GM23248 (cell line): ENCODE results near the gene PDE6B. TPM values are rescaled to one million over a fixed set of nuclear protein-coding genes. Genes with fewer than 3 reads are reported as not detected.
A peak's percentile ranks its signal among the peaks of the same experiment; 100 is the strongest.

Source experiments
- DNase-seq: peaks from one replicate; pipeline ENCODE4 v3.0.0-alpha.2; 2015
- H2AFZ ChIP-seq: fragments of 200-600 bp; sonication (generic); 2 replicates; pipeline ENCODE4 v1.6.1; 2016; ENCODE audit warnings: antibody characterized with exemption
- H3F3A ChIP-seq: fragments of 200-600 bp; sonication (generic); 2 replicates; pipeline ENCODE4 v1.6.1; 2016; ENCODE audit warnings: mild to moderate bottlenecking, antibody characterized with exemption, mixed run types; ENCODE audit not compliant: insufficient read depth
- H3K27ac ChIP-seq: fragments of 200-600 bp; sonication (generic); 2 replicates; pipeline ENCODE4 v1.5.1; 2016; ENCODE audit warnings: mild to moderate bottlenecking
- H3K27me3 ChIP-seq: fragments of 200-600 bp; sonication (generic); replicated peaks from 2 replicates; pipeline ENCODE4 v1.6.1; 2016; ENCODE audit warnings: mild to moderate bottlenecking; ENCODE audit not compliant: insufficient read depth
- H3K36me3 ChIP-seq: fragments of 200-600 bp; sonication (generic); 2 replicates; pipeline ENCODE4 v1.6.1; 2016; ENCODE audit warnings: low read depth, mild to moderate bottlenecking
- H3K4me1 ChIP-seq: fragments of 200-600 bp; sonication (generic); 2 replicates; pipeline ENCODE4 v1.6.1; 2016; ENCODE audit warnings: mild to moderate bottlenecking; ENCODE audit not compliant: insufficient read depth
- H3K4me2 ChIP-seq: fragments of 200-600 bp; sonication (generic); one replicate; pipeline ENCODE4 v1.6.1; 2016; ENCODE audit warnings: mild to moderate bottlenecking; ENCODE audit not compliant: unreplicated experiment
- H3K4me3 ChIP-seq: fragments of 200-600 bp; sonication (generic); 2 replicates; pipeline ENCODE4 v1.5.1; 2016; ENCODE audit warnings: mild to moderate bottlenecking
- H3K79me2 ChIP-seq: fragments of 200-600 bp; sonication (generic); 2 replicates; pipeline ENCODE4 v1.6.1; 2016; ENCODE audit warnings: mild to moderate bottlenecking; ENCODE audit not compliant: insufficient read depth
- H3K9ac ChIP-seq: fragments of 200-600 bp; sonication (generic); 2 replicates; pipeline ENCODE4 v1.6.1; 2016; ENCODE audit warnings: mild to moderate bottlenecking
- H3K9me2 ChIP-seq: fragments of 200-600 bp; sonication (generic); 2 replicates; pipeline ENCODE4 v1.6.1; 2016; ENCODE audit warnings: mixed run types, mild to moderate bottlenecking, moderate library complexity; ENCODE audit not compliant: insufficient read depth
- H3K9me3 ChIP-seq: fragments of 200-600 bp; sonication (generic); one replicate; pipeline ENCODE4 v1.6.1; 2017; ENCODE audit warnings: low read depth
- H4K20me1 ChIP-seq: fragments of 200-600 bp; sonication (generic); 2 replicates; pipeline ENCODE4 v1.6.0; 2016; ENCODE audit not compliant: insufficient read depth
- EZH2 ChIP-seq: fragments of 200-600 bp; sonication (generic); IDR thresholded peaks from 2 replicates; pipeline ENCODE4 v1.6.1; 2018; ENCODE audit warnings: antibody characterized with exemption, mild to moderate bottlenecking; ENCODE audit not compliant: insufficient read depth, poor library complexity, severe bottlenecking
- EZH2phosphoT487 ChIP-seq: fragments of 200-600 bp; sonication (generic); IDR thresholded peaks from 2 replicates; pipeline ENCODE4 v1.6.1; 2018; ENCODE audit warnings: antibody characterized with exemption, moderate library complexity, mild to moderate bottlenecking, low read depth; ENCODE audit not compliant: insufficient read depth
- WGBS, 2 experiments: methylation state at CpG; one replicate each; pipeline ENCODE4 v1.1.6; 2015 to 2017; ENCODE audit warnings: low lambda C conversion rate in 2 of 2, low coverage in 1 of 2; ENCODE audit errors: missing lambda C conversion rate in 2 of 2; 5-methylcytosine and 5-hydroxymethylcytosine counted together
- in situ Hi-C: fragments of 300-500 bp; cut with MboI; formaldehyde crosslinking; loops from 2 replicates; pipeline ENCODE4 v1.15.0; 2020
- polyA plus RNA-seq: library from polyadenylated mRNA; unstranded; fragments of >200 nt; fragmentation: Nextera tagmentation; extraction: Ambion mirVana; gene quantifications from 2 replicates; pipeline ENCODE4 v1.2.1, GENCODE V29; 2016
- total RNA-seq: library from RNA; depleted of rRNA; stranded (reverse); fragments of >200 nt; shearing (Covaris generic); gene quantifications from 2 replicates; pipeline ENCODE4 v1.2.3, GENCODE V29; 2014

Gene PDE6B
- total and polyA plus RNA-seq, 2 experiments from 2014 or later: 0.11 TPM; not detected in 1

GRCh38 chr4:602559-602942, 22.8 kb upstream of the PDE6B start:
- DNase-seq: peak; percentile 28
- WGBS, 2 experiments: 8 to 12% methylated on average over 8 of the region's 8 CpGs
- Histone ChIP-seq H4K20me1 (no peaks in the 10 kb centered on the region), H3K9me3 (no peaks in the 10 kb centered on the region), H3K9me2 (no peaks in the 10 kb centered on the region), H3K9ac (no peak overlapping the region), H3F3A (no peaks in the 10 kb centered on the region), H3K27me3 (peaks cover 9% of the 10 kb centered on the region; the same call in 1 of the 2 replicates), H3K4me3 (no peak overlapping the region), H3K4me1 (no peaks in the 10 kb centered on the region), H2AFZ (no peak overlapping the region), H3K4me2 (no peak overlapping the region), H3K79me2 (no peaks in the 10 kb centered on the region), H3K36me3 (no peaks in the 10 kb centered on the region), H3K27ac (no peak overlapping the region)
- TF ChIP-seq EZH2phosphoT487: no peak
- no peak for TF ChIP-seq EZH2
- in situ Hi-C loops: no loop called here

- Histone ChIP-seq H3K9ac (no peak overlapping the region), H3F3A (no peaks in the 10 kb centered on the region), H3K36me3 (no peaks in the 10 kb centered on the region), H3K9me2 (no peaks in the 10 kb centered on the region), H3K4me2 (no peak overlapping the region), H3K9me3 (no peaks in the 10 kb centered on the region), H3K4me1 (no peaks in the 10 kb centered on the region), H2AFZ (no peak overlapping the region), H3K79me2 (no peaks in the 10 kb centered on the region), H3K27ac (no peak overlapping the region), H3K4me3 (no peak overlapping the region), H3K27me3 (peaks cover 9% of the 10 kb centered on the region; the same call in 1 of the 2 replicates), H4K20me1 (no peaks in the 10 kb centered on the region)
- WGBS, 2 experiments: 9 to 11% methylated on average over 3 of the region's 3 CpGs
- no peak for DNase-seq
- TF ChIP-seq EZH2phosphoT487: no peak
- TF ChIP-seq EZH2: no peak
- in situ Hi-C loops: no loop called here
These were observed 21.2 kb upstream of the PDE6B start for GRCh38 chr4:604131-604530.

- Histone ChIP-seq H3K79me2 (no peaks in the 10 kb centered on the region), H3K36me3 (no peaks in the 10 kb centered on the region), H3K27me3 (peaks cover 9% of the 10 kb centered on the region; the same call in 1 of the 2 replicates), H3K9ac (no peak overlapping the region), H2AFZ (no peak overlapping the region), H3K27ac (no peak overlapping the region), H3K9me2 (no peaks in the 10 kb centered on the region), H3K9me3 (no peaks in the 10 kb centered on the region), H3K4me3 (no peak overlapping the region), H3K4me1 (no peaks in the 10 kb centered on the region), H3F3A (no peaks in the 10 kb centered on the region; the same call in 1 of the 2 replicates), H3K4me2 (no peak overlapping the region), H4K20me1 (no peaks in the 10 kb centered on the region)
- in situ Hi-C loops: no loop called here
- WGBS, 2 experiments: 47 to 52% methylated on average over 17 of the region's 17 CpGs
- no peak for DNase-seq
- TF ChIP-seq EZH2 (no peak), EZH2phosphoT487 (no peak)
These were observed 19.5 kb upstream of the PDE6B start for GRCh38 chr4:605702-606425.

- 7 to 15% methylated on average over 7 of the region's 7 CpGs for whole genome bisulfite sequencing, 2 experiments
- Histone ChIP-seq H3K4me1 (no peaks in the 10 kb centered on the region), H2AFZ (no peak overlapping the region), H3K9ac (no peak overlapping the region), H3K4me3 (no peak overlapping the region), H3K27ac (no peak overlapping the region), H3K4me2 (no peak overlapping the region), H3K27me3 (peaks cover 9% of the 10 kb centered on the region; the same call in 1 of the 2 replicates), H4K20me1 (no peaks in the 10 kb centered on the region), H3K36me3 (no peaks in the 10 kb centered on the region), H3F3A (no peaks in the 10 kb centered on the region; the same call in 1 of the 2 replicates), H3K79me2 (no peaks in the 10 kb centered on the region), H3K9me3 (no peaks in the 10 kb centered on the region), H3K9me2 (no peaks in the 10 kb centered on the region)
- TF ChIP-seq EZH2phosphoT487 (no peak), EZH2 (no peak)
- in situ Hi-C loops: no loop called here
- DNase-seq: no peak
These were observed 17.1 kb upstream of the PDE6B start for GRCh38 chr4:608236-608635.
